Measurements from ENCODE around the gene SPATA6L.

GRCh38 chr9:4667681-4668080, 1.4 kb upstream of the SPATA6L start:
- TF ChIP-seq POLR2A (IDR thresholded peaks at IDR 0.05; ENCODE audit: borderline replicate concordance, extremely low read depth, insufficient read depth, insufficient read length) (no peak), YY1 (IDR thresholded peaks at IDR 0.05; ENCODE audit: extremely low read depth, insufficient replicate concordance, low read depth, low read length) (no peak), POLR2AphosphoS5 (IDR thresholded peaks at IDR 0.05; ENCODE audit: low read depth, low read length) (no peak), ATF3 (IDR thresholded peaks at IDR 0.05) (no peak), CBX3 (IDR thresholded peaks at IDR 0.05; ENCODE audit: low read depth) (no peak)
- TF ChIP-seq, protein P1, sequence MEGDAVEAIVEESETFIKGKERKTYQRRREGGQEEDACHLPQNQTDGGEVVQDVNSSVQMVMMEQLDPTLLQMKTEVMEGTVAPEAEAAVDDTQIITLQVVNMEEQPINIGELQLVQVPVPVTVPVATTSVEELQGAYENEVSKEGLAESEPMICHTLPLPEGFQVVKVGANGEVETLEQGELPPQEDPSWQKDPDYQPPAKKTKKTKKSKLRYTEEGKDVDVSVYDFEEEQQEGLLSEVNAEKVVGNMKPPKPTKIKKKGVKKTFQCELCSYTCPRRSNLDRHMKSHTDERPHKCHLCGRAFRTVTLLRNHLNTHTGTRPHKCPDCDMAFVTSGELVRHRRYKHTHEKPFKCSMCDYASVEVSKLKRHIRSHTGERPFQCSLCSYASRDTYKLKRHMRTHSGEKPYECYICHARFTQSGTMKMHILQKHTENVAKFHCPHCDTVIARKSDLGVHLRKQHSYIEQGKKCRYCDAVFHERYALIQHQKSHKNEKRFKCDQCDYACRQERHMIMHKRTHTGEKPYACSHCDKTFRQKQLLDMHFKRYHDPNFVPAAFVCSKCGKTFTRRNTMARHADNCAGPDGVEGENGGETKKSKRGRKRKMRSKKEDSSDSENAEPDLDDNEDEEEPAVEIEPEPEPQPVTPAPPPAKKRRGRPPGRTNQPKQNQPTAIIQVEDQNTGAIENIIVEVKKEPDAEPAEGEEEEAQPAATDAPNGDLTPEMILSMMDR (IDR thresholded peaks at IDR 0.05 in 2 of 3, conservative IDR thresholded peaks at IDR 0.05 in 1 of 3; ENCODE audit: borderline replicate concordance in 1 of 3, insufficient read depth in 1 of 3, low read depth in 2 of 3, low read length in 2 of 3): no peak

Data from HCT116 (cell line).